ENCODE data around the gene CDH1.

GRCh38 chr16:68883685-68884084 lies 146.6 kb downstream of the CDH1 start:
- TF ChIP-seq, protein P1, sequence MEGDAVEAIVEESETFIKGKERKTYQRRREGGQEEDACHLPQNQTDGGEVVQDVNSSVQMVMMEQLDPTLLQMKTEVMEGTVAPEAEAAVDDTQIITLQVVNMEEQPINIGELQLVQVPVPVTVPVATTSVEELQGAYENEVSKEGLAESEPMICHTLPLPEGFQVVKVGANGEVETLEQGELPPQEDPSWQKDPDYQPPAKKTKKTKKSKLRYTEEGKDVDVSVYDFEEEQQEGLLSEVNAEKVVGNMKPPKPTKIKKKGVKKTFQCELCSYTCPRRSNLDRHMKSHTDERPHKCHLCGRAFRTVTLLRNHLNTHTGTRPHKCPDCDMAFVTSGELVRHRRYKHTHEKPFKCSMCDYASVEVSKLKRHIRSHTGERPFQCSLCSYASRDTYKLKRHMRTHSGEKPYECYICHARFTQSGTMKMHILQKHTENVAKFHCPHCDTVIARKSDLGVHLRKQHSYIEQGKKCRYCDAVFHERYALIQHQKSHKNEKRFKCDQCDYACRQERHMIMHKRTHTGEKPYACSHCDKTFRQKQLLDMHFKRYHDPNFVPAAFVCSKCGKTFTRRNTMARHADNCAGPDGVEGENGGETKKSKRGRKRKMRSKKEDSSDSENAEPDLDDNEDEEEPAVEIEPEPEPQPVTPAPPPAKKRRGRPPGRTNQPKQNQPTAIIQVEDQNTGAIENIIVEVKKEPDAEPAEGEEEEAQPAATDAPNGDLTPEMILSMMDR (conservative IDR thresholded peaks at IDR 0.05; ENCODE audit: low read length), result no peak
- no peak for TF ChIP-seq EZH2phosphoT487 (IDR thresholded peaks at IDR 0.05; ENCODE audit: borderline replicate concordance)

All from Loucy (cell line).